Psoas muscle (tissue), 8 donors: Measurements from ENCODE around the gene GALNT5. TPM values are rescaled to one million over a fixed set of nuclear protein-coding genes. Genes with fewer than 3 reads are reported as not detected.

Experiments used
- ATAC-seq, 4 donors: fragments of 200-7000 bp; cut with Tn5 transposase; one replicate each; pipeline ENCODE4 v1.9.1; 2020; ENCODE audit warnings: moderate library complexity in 3 of 4, mild to moderate bottlenecking in 2 of 4
- DNase-seq, 2 donors: peaks; one replicate each; pipeline ENCODE4 v3.0.0-alpha.2; 2020
- H3K27ac ChIP-seq: fragments of 200-600 bp; one replicate; pipeline ENCODE4 v1.8.0; 2022
- H3K27me3 ChIP-seq, 3 donors: fragments of 200-600 bp in 1 of 3; one replicate each; pipeline versions ENCODE4 v1.6.1 to v1.8.0; 2013 to 2022; ENCODE audit warnings: low read length in 2 of 3, mild to moderate bottlenecking in 2 of 3, moderate library complexity in 1 of 3; ENCODE audit not compliant: insufficient read depth in 3 of 3
- H3K36me3 ChIP-seq, 2 donors: fragments of 200-600 bp in 1 of 2; one replicate each; pipeline versions ENCODE4 v1.6.1 to v1.8.0; 2013 to 2022; ENCODE audit warnings: low read depth in 1 of 2, mild to moderate bottlenecking in 1 of 2, moderate library complexity in 1 of 2; ENCODE audit not compliant: insufficient read depth in 1 of 2
- H3K4me1 ChIP-seq: fragments of 200-600 bp; one replicate; pipeline ENCODE4 v1.8.0; 2022
- H3K4me3 ChIP-seq: fragments of 200-600 bp; one replicate; pipeline ENCODE4 v1.8.0; 2022; ENCODE audit warnings: mild to moderate bottlenecking
- H3K9me3 ChIP-seq: fragments of 200-600 bp; one replicate; pipeline ENCODE4 v1.8.0; 2022
- CTCF ChIP-seq: fragments of 200-600 bp; IDR thresholded peaks from one replicate; pipeline ENCODE4 v1.8.0; 2022; ENCODE audit warnings: antibody characterized with exemption
- WGBS, 3 donors: extraction: QIAGEN DNeasy Blood & Tissue Kit; methylation state at CpG; one replicate each; pipeline versions ENCODE4 v1.1.6 to v1.1.7; 2013; 5-methylcytosine and 5-hydroxymethylcytosine counted together
- intact Hi-C, 2 donors: fragments of 100-400 bp; cut with DNase I; formaldehyde crosslinking; loops; one replicate each; pipeline versions ENCODE4 v1.11.0 to v1.14.2; 2022
- polyA plus RNA-seq, 3 donors: library from polyadenylated mRNA; stranded (reverse); fragments of 200-250 nt; gene quantifications; one replicate each; pipeline ENCODE4 v1.2.3, GENCODE V29; 2013
- total RNA-seq, 4 donors: library from RNA; stranded (reverse); fragmentation: NEBNext Ultra II Directional in 2 of 4; extraction: Animal tissue kit (Norgen Biotek cat#: 25700) in 2 of 4; gene quantifications; one replicate each; pipeline versions ENCODE4 v1.2.1 to v1.2.4, GENCODE V29; 2021 to 2023
- donor health status: healthy with polysubstance abuse.
- donor health status: DM: no; HTN: no; CAD: no; lungs with moderate emphysema.
- donor health status: Bipolar disorder and iron deficiency.
- donor health status: healthy.
- donor health status: DM: yes; HTN: yes; CAD: no.
- donor health status: DM: no; HTN: no; CAD: no.
- donor health status: DM: no; HTN: no; CAD: no.
- donor health status: DM: yes; HTN: yes; CAD: no.

GALNT5 gene
- total and polyA plus RNA-seq, 7 donors = under 0.01 to 0.06 TPM; not detected in 5

DNA sequence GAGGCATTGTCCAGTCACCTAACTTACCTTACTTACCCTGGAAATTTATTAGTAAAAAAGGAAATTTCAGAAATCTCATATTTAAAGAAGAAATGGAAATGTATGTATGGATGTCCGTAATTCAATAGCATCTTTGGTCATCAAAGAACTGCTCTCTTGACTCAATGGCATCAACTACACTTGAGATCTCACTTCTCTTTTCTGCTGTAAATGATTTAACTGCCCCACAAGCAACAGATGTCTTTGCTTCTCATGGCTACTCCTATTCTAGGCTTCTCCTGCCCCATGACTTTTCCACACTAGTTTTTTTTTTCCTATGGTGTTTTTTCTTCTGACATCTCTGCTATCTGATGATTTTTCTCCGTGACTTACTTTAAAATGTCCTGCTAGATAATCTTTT, 102.1 kb downstream of the GALNT5 start:
- ATAC-seq (no peak), DNase-seq (no peak)
- 92 to 97% (median 97%) methylated on average over 2 of the region's 2 CpGs for WGBS, 3 donors

DNA sequence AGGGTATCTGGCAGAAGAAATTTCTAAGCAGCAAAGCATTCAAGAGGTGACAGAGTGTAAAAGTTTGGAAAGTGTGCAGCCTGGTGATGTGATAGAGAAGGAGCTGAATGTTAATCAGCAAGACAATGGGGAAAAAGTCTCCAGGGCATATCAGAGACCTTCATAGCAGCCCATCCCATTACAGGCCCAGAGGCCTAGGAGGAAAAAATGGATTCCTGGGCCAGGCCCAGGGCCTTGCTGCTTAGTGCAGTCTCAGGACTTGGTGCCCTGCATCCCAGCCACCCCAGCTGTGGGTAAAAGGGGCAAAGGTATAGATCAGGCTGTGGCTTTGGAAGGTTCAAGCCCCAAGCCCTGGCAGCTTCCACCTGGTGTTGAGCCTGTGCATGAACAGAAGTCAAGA, 104.0 kb downstream of the GALNT5 start:
- Histone ChIP-seq H3K9me3 (no peaks in the 10 kb centered on the region), H3K4me3 (no peak overlapping the region), H3K4me1 (no peaks in the 10 kb centered on the region), H3K27ac (no peak overlapping the region), H3K36me3 (no peaks in the 10 kb centered on the region), H3K27me3 (no peaks in the 10 kb centered on the region)
- ATAC-seq (no peak), DNase-seq (no peak)
- intact Hi-C loops = no loop called here
- TF ChIP-seq CTCF = no peak

More for the DNA sequence above, 102.1 kb downstream of the GALNT5 start:
- Histone ChIP-seq H3K4me3 (no peak overlapping the region), H3K36me3 (no peaks in the 10 kb centered on the region), H3K27ac (no peak overlapping the region), H3K27me3 (no peaks in the 10 kb centered on the region), H3K9me3 (no peaks in the 10 kb centered on the region), H3K4me1 (no peaks in the 10 kb centered on the region)
- intact Hi-C loops = no loop called here
- TF ChIP-seq CTCF = no peak

DNA sequence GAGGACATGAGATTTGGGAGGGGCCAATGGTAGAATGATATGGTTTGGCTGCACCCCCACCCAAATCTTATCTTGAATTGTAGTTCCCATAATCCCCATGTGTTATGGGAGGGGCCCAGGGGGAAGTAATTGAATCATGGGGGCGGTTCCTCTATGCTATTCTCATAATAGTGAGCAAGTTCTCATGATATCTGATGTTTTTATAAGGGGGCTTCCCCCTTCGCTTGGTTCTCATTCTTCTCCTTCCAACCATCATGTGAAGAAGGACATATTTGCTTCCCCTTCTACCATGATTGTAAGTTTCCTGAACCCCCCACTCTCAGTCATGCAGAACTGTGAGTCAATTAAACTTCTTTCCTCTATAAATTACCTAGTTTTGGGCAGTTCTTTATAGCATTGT, 105.1 kb downstream of the GALNT5 start:
- H3K4me1 ChIP-seq = no peaks in the 10 kb centered on the region
- WGBS, 3 donors = 85 to 92% (median 88%) methylated on average over 2 of the region's 2 CpGs
- no peaks in the 10 kb centered on the region for H3K36me3 ChIP-seq
- ATAC-seq (no peak), DNase-seq (no peak)
- H3K9me3 ChIP-seq = no peaks in the 10 kb centered on the region
- intact Hi-C loops = no loop called here
- no peak overlapping the region for H3K4me3 ChIP-seq
- no peak for TF ChIP-seq CTCF
- no peaks in the 10 kb centered on the region for H3K27me3 ChIP-seq
- no peak overlapping the region for H3K27ac ChIP-seq

DNA sequence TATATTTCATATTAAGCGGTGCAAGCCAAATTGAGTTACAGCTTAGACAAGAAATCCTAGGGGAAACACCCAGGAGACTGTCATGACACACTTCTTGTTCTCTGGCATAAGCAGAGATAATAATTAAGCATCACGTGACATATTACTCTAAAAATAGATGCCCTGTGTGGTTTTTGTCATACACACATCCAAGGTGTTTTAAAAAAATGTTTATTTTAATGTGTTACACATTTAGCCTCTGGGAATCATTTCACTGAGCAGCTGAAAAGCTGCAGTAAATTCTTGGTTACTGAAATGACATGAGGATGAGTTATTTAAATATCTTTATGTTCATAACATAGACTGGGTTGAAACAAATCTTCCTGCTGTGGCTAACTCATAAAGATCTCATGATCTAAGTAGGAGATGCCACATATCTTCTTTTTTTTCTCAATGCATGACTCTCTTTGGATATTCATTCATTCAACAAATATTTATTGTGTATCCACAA, 106.2 kb downstream of the GALNT5 start:
- DNase-seq = no peak
- 54 to 67% (median 54%) methylated on average over 2 of the region's 2 CpGs for WGBS, 3 donors
- ATAC-seq = no peak
- no peak overlapping the region for H3K27ac ChIP-seq
- intact Hi-C loops = no loop called here
- no peaks in the 10 kb centered on the region for H3K27me3 ChIP-seq
- no peaks in the 10 kb centered on the region for H3K9me3 ChIP-seq
- no peak for TF ChIP-seq CTCF
- no peaks in the 10 kb centered on the region for H3K36me3 ChIP-seq
- H3K4me3 ChIP-seq = no peak overlapping the region
- H3K4me1 ChIP-seq = no peaks in the 10 kb centered on the region

Other genes starting within 250 kb of the GALNT5 start
- gene ERMN, start 68.1 kb downstream of the GALNT5 start, total RNA-seq = not detected
- under 1 TPM in 2 of 3 donors, not detected in 1; 0.05 to 0.08 TPM for gene ERMN, start 68.1 kb downstream of the GALNT5 start, polyA plus RNA-seq
- 1 to 10 TPM in 3 of 4 donors, under 1 TPM in 1; 0.48 to 2.3 (median 1.1) TPM for gene CYTIP, start 186.4 kb downstream of the GALNT5 start, total RNA-seq
- gene CYTIP, start 186.4 kb downstream of the GALNT5 start, polyA plus RNA-seq = under 1 TPM; 0.21 to 0.43 (median 0.35) TPM